Transverse colon (tissue), 4 donors: Measurements from ENCODE around the gene JARID2. TPM values are rescaled to one million over a fixed set of nuclear protein-coding genes. Genes with fewer than 3 reads are reported as not detected.

Source experiments
- DNase-seq: peaks from one replicate; pipeline ENCODE4 v3.0.0-alpha.2; 2019
- H3K27ac ChIP-seq, 4 donors: fragments of 200-600 bp; sonication (generic); 2 replicates each; pipeline ENCODE4 v1.5.1; 2016 to 2018; ENCODE audit warnings: inconsistent platforms in 4 of 4
- H3K27me3 ChIP-seq: fragments of 200-600 bp; sonication (generic); 2 replicates; pipeline ENCODE4 v1.5.1; 2017; ENCODE audit warnings: inconsistent platforms
- H3K36me3 ChIP-seq, 4 donors: fragments of 200-600 bp; sonication (generic); 2 replicates each; pipeline ENCODE4 v1.5.1; 2017 to 2019; ENCODE audit warnings: inconsistent platforms in 4 of 4
- H3K4me1 ChIP-seq, 4 donors: fragments of 200-600 bp; sonication (generic); 2 replicates each; pipeline ENCODE4 v1.5.1; 2017 to 2020; ENCODE audit warnings: inconsistent platforms in 4 of 4
- H3K4me3 ChIP-seq, 4 donors: fragments of 200-600 bp; sonication (generic); 1 replicate in 1 of 4; 2 replicates in 3 of 4; pipeline versions ENCODE4 v1.5.1 to v1.6.1; 2017 to 2019; ENCODE audit warnings: inconsistent platforms in 4 of 4
- H3K9me3 ChIP-seq, 2 donors: fragments of 200-600 bp; sonication (generic); 2 replicates each; pipeline ENCODE4 v1.5.1; 2017 to 2019; ENCODE audit warnings: inconsistent platforms in 2 of 2
- CTCF ChIP-seq, 5 experiments: fragments of 200-600 bp in 3 of 5; fragments of 450-650 bp in 2 of 5; sonication (generic) in 3 of 5; IDR thresholded peaks; 1 replicate in 2 of 5; 2 replicates in 3 of 5; pipeline ENCODE4 v1.5.1; 2016 to 2017; ENCODE audit warnings: antibody characterized with exemption in 5 of 5, inconsistent platforms in 3 of 5, mild to moderate bottlenecking in 2 of 5, moderate library complexity in 1 of 5
- EP300 ChIP-seq: sonication (generic); formaldehyde crosslinking; IDR thresholded peaks from one replicate; pipeline ENCODE4 v1.6.1; 2017; ENCODE audit warnings: antibody characterized with exemption, low read depth
- POLR2A ChIP-seq: fragments of 450-650 bp; IDR thresholded peaks from one replicate; pipeline ENCODE4 v1.6.1; 2016; ENCODE audit warnings: antibody characterized with exemption, mild to moderate bottlenecking, moderate library complexity
- POLR2AphosphoS5 ChIP-seq, 3 donors: sonication (generic); formaldehyde crosslinking; IDR thresholded peaks; one replicate each; pipeline ENCODE4 v1.6.1; 2016; ENCODE audit warnings: antibody characterized with exemption in 3 of 3
- WGBS, 2 donors: methylation state at CpG; one replicate each; pipeline ENCODE4 v1.1.5; 2018; ENCODE audit warnings: low coverage in 1 of 2; 5-methylcytosine and 5-hydroxymethylcytosine counted together
- in situ Hi-C, 4 donors: fragments of 200-750 bp; cut with MboI; loops; one replicate each; pipeline versions ENCODE4 v1.15.0 to v1.15.1; 2017; ENCODE audit warnings: low sequenced_read_pairs in 3 of 4, low pct_ligation_motif_present in 1 of 4, low pct_unique_long_range_greater_than_20kb in 1 of 4
- intact Hi-C: fragments of 100-400 bp; cut with DNase I; formaldehyde crosslinking; loops from one replicate; pipeline ENCODE4 v1.15.1; 2023; ENCODE audit warnings: low total_unique reads
- total RNA-seq, 4 donors: library from RNA; depleted of rRNA; stranded (reverse); fragments of >200 nt; gene quantifications; one replicate each; pipeline ENCODE4 v1.1.0, GENCODE V29; 2016

Gene JARID2
- total RNA-seq, 4 donors from 2014 or later = 9.4 to 18.7 (median 10.9) TPM

- H3K36me3 ChIP-seq = no peaks in the 10 kb centered on the region
- H3K4me3 ChIP-seq = no peak overlapping the region
- no peak overlapping the region for H3K27ac ChIP-seq
- 67 to 69% methylated on average over 6 of the region's 6 CpGs for WGBS, 2 donors
- no peak for TF ChIP-seq EP300
- no peak for TF ChIP-seq POLR2AphosphoS5 (IDR thresholded peaks at IDR 0.05)
- TF ChIP-seq CTCF (IDR thresholded peaks at IDR 0.05) = no peak
- TF ChIP-seq POLR2A = no peak
- in situ Hi-C loops = no loop called here
- intact Hi-C loops = no loop called here
- DNase-seq = no peak
- no peaks in the 10 kb centered on the region for H3K9me3 ChIP-seq
- H3K27me3 ChIP-seq = no peaks in the 10 kb centered on the region
- H3K4me1 ChIP-seq = peaks cover 4 to 69% (median 36%) of the 10 kb centered on the region in 4 donors
Measured at GRCh38 chr6:15301179-15302006, 55.5 kb downstream of the JARID2 start.

GRCh38 chr6:15303162-15303919 is 57.5 kb downstream of the JARID2 start:
- Histone ChIP-seq H3K27me3 (no peaks in the 10 kb centered on the region), H3K4me1 (peaks cover 4 to 59% (median 31%) of the 10 kb centered on the region in 4 donors), H3K9me3 (no peaks in the 10 kb centered on the region), H3K4me3 (no peak overlapping the region), H3K36me3 (no peaks in the 10 kb centered on the region), H3K27ac (no peak overlapping the region)
- in situ Hi-C loops (no loop called here), intact Hi-C loops (no loop called here)
- 92 to 93% methylated on average over 3 to 7 of the region's 7 CpGs for WGBS, 2 donors
- DNase-seq = no peak
- TF ChIP-seq CTCF (IDR thresholded peaks at IDR 0.05) (no peak), POLR2AphosphoS5 (IDR thresholded peaks at IDR 0.05) (no peak), POLR2A (no peak), EP300 (no peak)

DNA sequence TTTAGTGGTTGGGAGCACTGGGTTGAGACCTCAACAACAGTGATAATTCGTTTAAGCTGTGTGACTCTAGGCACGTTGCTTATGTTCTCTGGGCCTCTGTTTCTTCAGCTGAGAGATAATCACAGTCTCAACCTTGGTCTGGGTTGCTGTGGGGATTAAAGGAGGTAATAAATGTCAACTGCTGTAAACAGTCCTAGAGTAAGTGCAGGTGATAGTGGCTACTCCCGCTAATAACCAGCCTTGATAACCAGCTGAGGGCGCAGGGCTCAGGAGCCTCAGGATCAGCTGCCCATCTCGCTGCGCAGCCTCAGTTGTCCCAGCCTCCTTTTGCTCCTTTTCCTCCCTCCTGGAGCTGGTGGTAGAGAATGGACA is 58.0 kb downstream of the JARID2 start:
- WGBS, 2 donors = 68 to 76% methylated on average over 3 to 6 of the region's 6 CpGs
- H3K9me3 ChIP-seq = no peaks in the 10 kb centered on the region
- TF ChIP-seq EP300 (no peak), CTCF (IDR thresholded peaks at IDR 0.05) (no peak), POLR2AphosphoS5 (IDR thresholded peaks at IDR 0.05) (no peak), POLR2A (no peak)
- H3K27me3 ChIP-seq = no peaks in the 10 kb centered on the region
- no peak for DNase-seq
- H3K36me3 ChIP-seq = no peaks in the 10 kb centered on the region
- peaks cover 4 to 62% (median 32%) of the 10 kb centered on the region in 4 donors for H3K4me1 ChIP-seq
- no peak overlapping the region for H3K27ac ChIP-seq
- intact Hi-C loops (no loop called here), in situ Hi-C loops (no loop called here)
- no peak overlapping the region for H3K4me3 ChIP-seq

DNA sequence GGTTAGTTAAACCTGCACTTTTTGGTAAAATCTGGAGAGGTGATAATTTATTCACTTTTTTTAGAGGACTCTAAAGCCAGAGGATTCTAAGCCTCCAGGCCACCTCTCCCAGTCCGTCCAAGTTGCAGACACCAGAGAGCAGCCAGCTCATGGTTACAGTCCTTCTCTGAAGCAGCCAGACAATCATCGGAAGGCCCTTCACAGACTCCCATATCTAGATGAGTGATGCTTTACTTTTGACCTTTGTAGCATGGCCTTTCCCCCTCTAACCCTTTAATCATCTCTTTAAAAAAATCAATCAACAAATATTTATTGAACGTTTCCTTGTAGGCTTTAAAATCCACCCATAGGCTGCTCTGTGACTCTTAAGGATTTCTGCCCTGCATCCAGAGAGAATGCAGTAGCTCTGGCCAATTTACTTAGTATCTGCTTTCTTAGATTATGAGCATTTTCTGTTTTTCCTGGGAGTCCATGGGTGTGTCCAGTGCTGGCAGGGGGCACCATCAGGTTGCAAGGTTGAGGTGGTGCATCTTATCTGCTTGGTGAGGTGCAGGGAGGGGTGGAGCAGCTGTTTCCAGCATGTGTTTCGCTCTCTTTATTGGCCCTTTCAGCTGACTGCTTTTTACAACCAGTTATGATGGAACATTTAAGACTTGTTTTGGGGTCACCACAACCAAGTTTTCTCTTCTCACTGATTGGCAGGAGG is 58.6 kb downstream of the JARID2 start:
- H3K27me3 ChIP-seq = no peaks in the 10 kb centered on the region
- H3K36me3 ChIP-seq = no peaks in the 10 kb centered on the region
- in situ Hi-C loops = no loop called here
- intact Hi-C loops = no loop called here
- H3K9me3 ChIP-seq = no peaks in the 10 kb centered on the region
- no peak for DNase-seq
- H3K4me1 ChIP-seq = peaks cover 4 to 64% (median 31%) of the 10 kb centered on the region in 4 donors
- H3K4me3 ChIP-seq = no peak overlapping the region
- 55 to 61% methylated on average over 4 of the region's 4 CpGs for WGBS, 2 donors
- no peak for TF ChIP-seq POLR2AphosphoS5 (IDR thresholded peaks at IDR 0.05)
- no peak for TF ChIP-seq CTCF (IDR thresholded peaks at IDR 0.05)
- TF ChIP-seq POLR2A = no peak
- TF ChIP-seq EP300 = no peak
- H3K27ac ChIP-seq = no peak overlapping the region
